Neural progenitor cell (in vitro differentiated cells): Measurements from ENCODE around the gene HTR6.

Source experiments
- CTCF ChIP-seq: fragments of 200-600 bp; sonication (generic); IDR thresholded peaks from 2 replicates; pipeline ENCODE4 v1.5.1; 2017; ENCODE audit warnings: antibody characterized with exemption, mild to moderate bottlenecking
- EZH2 ChIP-seq: fragments of 200-600 bp; sonication (generic); IDR thresholded peaks from 2 replicates; pipeline ENCODE4 v1.6.1; 2017; ENCODE audit warnings: antibody characterized with exemption, mild to moderate bottlenecking, moderate library complexity
- EZH2phosphoT487 ChIP-seq: fragments of 200-600 bp; sonication (generic); IDR thresholded peaks from 2 replicates; pipeline ENCODE4 v1.6.1; 2017; ENCODE audit warnings: antibody characterized with exemption

- TF ChIP-seq CTCF (no peak), EZH2phosphoT487 (no peak), EZH2 (no peak)
Observed at GRCh38 chr1:19682257-19682656, 17.6 kb downstream of the HTR6 start.
